NT2/D1 (cell line): ENCODE measurements around the gene DCP1B.

ENCODE experiments used
- DNase-seq: peaks from one replicate; pipeline ENCODE4 v3.0.0-alpha.2; 2011; ENCODE audit warnings: low read depth, low spot score
- H3K27me3 ChIP-seq: 2 replicates; pipeline ENCODE4 v1.6.0; 2011; ENCODE audit warnings: mild to moderate bottlenecking; ENCODE audit not compliant: insufficient read length, insufficient read depth
- H3K36me3 ChIP-seq: 2 replicates; pipeline ENCODE4 v1.6.1; 2011; ENCODE audit warnings: mild to moderate bottlenecking, low read length, mixed read lengths; ENCODE audit not compliant: insufficient read depth, insufficient read length
- H3K4me1 ChIP-seq: 2 replicates; pipeline ENCODE4 v1.5.1; 2011; ENCODE audit not compliant: insufficient read depth, insufficient read length
- H3K4me3 ChIP-seq: 2 replicates; pipeline ENCODE4 v1.5.1; 2011; ENCODE audit warnings: low read depth; ENCODE audit not compliant: insufficient read length
- H3K9ac ChIP-seq: 2 replicates; pipeline ENCODE4 v1.6.0; 2011; ENCODE audit warnings: low read depth; ENCODE audit not compliant: insufficient read length
- H3K9me3 ChIP-seq: 2 replicates; pipeline ENCODE4 v1.5.1; 2011; ENCODE audit warnings: mild to moderate bottlenecking, low read length; ENCODE audit not compliant: insufficient read depth
- SUZ12 ChIP-seq: IDR thresholded peaks from 2 replicates; pipeline ENCODE4 v1.6.1; 2011; ENCODE audit not compliant: insufficient read length, insufficient read depth; ENCODE audit errors: extremely low read depth
- YY1 ChIP-seq: IDR thresholded peaks from 2 replicates; pipeline ENCODE4 v1.6.1; 2011; ENCODE audit not compliant: insufficient read length, insufficient read depth
- ZNF274 ChIP-seq: IDR thresholded peaks from 2 replicates; pipeline ENCODE4 v1.6.1; 2011; ENCODE audit warnings: mild to moderate bottlenecking, low read depth, low read length

The DCP1B gene

DNA sequence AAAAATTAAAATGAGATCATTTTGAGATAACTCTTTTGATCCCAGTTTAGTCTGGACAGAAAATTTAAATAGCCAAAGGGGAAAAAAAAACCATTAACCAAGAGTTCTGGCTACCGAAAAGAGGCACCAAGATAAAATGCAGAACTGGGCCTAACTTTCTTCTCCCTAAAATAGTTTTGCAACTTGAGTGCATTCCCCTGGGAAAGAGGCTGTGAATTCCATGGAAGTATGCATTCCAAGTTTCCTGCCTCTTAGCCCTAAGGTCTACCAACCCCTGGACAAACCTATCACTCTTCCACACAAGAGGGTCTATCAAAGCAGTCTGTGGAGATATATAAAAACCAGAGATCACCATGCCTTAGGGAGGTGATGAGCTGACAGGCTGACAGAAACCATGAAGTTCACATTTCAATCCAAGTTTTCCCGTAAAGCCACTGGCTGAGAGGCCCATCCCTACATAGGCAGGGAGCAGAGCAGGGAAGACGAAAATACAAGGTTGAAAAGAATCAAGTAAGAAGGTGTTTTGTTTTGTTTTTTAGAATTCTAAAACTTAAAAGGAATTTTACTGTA lies 33.8 kb downstream of the DCP1B start:
- TF ChIP-seq ZNF274 (no peak), SUZ12 (no peak), YY1 (no peak)
- Histone ChIP-seq H3K9ac (no peak overlapping the region), H3K4me1 (no peaks in the 10 kb centered on the region), H3K27me3 (no peaks in the 10 kb centered on the region), H3K36me3 (peaks cover 19% of the 10 kb centered on the region), H3K4me3 (no peak overlapping the region), H3K9me3 (no peaks in the 10 kb centered on the region)
- no peak for DNase-seq

DNA sequence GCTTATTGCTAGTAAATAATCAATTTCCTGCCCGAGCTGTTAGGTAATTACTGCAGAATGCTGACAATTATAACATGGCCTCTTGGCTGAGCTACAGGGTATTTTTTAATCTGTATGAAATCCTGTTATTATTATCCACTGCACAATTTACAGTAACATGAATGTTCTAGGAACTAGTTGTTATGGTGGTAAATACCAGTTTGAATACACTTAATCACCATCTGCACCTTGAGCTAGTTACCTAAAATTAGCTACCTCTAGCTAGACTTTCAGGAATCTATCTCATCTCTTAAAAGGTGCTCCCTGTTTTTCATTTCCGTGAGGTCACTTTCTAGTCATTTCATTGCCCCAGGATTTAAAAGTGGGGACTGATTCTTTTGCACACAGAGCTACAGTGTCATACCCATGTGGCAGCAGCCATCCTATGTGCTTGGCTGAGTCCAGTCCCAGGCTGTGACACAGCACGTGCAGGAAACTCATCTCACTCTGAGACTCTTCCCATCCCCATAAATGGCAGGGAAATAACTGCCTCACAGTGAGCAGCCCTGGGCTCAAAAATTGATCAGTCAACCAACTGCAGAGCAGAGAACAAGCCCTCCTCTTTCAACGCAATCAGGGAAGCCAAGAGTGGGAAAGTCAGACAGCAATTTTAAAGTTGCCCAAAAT lies 37.6 kb downstream of the DCP1B start:
- peaks cover 50% of the 10 kb centered on the region for H3K36me3 ChIP-seq

DNA sequence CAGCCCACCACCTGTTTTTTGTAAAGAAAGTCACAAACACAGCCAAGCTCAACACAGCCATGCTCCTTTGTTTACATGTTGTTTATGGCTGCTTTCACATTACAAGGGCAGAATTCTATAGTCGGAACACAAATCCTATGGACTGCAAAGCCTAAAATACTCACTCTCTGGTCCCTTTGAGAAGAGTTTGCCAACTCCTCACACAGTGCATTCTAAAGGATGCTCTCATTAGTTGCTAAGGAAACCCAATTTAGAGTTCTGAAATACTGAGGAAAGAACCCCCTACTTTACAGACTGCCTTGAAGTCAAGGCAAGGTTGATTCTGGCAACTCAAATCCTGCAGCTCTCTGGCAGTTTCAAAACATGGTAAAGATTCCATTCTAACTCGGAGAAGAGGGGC lies 38.3 kb downstream of the DCP1B start:
- H3K9me3 ChIP-seq: no peaks in the 10 kb centered on the region
- H3K27me3 ChIP-seq: no peaks in the 10 kb centered on the region
- no peak overlapping the region for H3K9ac ChIP-seq
- no peaks in the 10 kb centered on the region for H3K4me1 ChIP-seq
- DNase-seq: no peak
- no peak overlapping the region for H3K4me3 ChIP-seq
- TF ChIP-seq ZNF274 (no peak), SUZ12 (no peak), YY1 (no peak)
- H3K36me3 ChIP-seq: peaks cover 55% of the 10 kb centered on the region

More for the DNA sequence above, 37.6 kb downstream of the DCP1B start:
- H3K9ac ChIP-seq: no peak overlapping the region
- DNase-seq: no peak
- no peaks in the 10 kb centered on the region for H3K27me3 ChIP-seq
- H3K9me3 ChIP-seq: no peaks in the 10 kb centered on the region
- H3K4me3 ChIP-seq: no peak overlapping the region
- H3K4me1 ChIP-seq: no peaks in the 10 kb centered on the region
- TF ChIP-seq SUZ12: no peak
- TF ChIP-seq YY1: no peak
- TF ChIP-seq ZNF274: no peak

DNA sequence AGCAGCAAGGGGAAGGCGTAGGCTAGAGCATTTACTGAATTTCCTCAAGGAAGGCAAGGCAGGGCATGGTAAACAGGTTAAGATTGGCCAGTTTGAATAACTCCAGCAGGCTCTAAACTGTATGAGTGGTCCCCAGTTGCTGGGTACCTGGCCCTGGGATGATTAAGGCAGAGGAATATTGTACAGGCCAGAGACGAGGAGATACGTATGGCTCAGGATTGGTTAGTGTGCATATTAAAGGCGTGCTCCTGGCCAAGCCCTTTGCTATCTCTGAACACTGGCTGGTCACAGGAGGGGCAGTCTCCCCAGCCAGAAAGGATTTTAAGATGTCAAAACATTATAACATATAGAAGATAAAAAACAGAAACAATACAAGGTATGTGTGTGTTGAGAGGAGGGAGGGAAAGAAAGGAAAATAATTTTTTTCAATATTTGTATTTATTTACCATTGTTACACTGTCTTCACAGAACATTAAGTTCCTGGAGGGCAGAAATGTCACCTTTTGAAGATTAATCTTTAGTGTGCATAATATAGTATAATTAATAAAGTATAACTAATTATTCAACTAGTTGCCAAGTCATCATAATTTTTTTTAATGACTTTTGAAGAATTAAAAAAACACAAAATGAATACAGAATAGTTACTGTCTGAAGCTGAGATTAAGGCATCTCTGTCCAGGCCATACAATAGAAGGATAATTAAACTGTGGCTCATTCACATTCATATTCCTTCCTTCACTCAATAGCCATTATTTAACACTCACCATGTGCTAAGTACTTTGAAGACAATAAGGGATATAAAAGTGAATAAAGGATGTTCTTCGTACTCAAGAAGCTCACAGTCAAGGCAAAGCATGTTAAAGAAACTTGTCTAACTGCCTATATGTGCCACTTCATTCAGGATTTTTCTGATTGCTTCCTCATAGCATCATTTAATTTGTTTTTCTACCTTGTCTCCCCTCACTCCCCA lies 41.9 kb downstream of the DCP1B start:
- H3K27me3 ChIP-seq: no peaks in the 10 kb centered on the region
- no peaks in the 10 kb centered on the region for H3K4me1 ChIP-seq
- DNase-seq: no peak
- no peak overlapping the region for H3K9ac ChIP-seq
- peaks cover 16% of the 10 kb centered on the region; the same call in 1 of the 2 replicates for H3K9me3 ChIP-seq
- no peak overlapping the region for H3K4me3 ChIP-seq
- H3K36me3 ChIP-seq: peaks cover 66% of the 10 kb centered on the region
- TF ChIP-seq SUZ12: no peak
- TF ChIP-seq ZNF274: no peak
- no peak for TF ChIP-seq YY1

DNA sequence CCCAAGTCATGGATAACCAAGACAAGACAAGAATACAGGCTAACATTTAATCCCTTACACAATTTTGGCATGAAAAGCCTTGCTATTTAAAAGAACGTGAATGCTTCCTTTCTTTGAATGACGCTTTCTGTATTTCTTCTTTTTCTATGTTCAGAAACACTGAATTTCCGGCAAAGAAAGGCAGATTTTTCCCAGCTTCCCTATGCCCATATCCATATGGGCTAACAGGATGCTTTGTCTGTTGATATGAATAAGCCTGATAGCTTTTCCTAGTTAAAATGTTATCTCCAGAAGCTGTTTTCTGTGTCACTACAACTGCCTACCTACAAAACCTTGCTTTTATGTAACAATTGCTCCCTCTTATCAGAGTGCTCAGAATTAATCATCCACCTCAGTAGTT lies 47.5 kb downstream of the DCP1B start:
- H3K27me3 ChIP-seq: no peaks in the 10 kb centered on the region
- H3K9me3 ChIP-seq: peaks cover 16% of the 10 kb centered on the region; the same call in 1 of the 2 replicates
- peaks cover 47% of the 10 kb centered on the region for H3K36me3 ChIP-seq
- DNase-seq: no peak
- no peak overlapping the region for H3K9ac ChIP-seq
- no peak for TF ChIP-seq SUZ12
- TF ChIP-seq ZNF274: no peak
- no peak for TF ChIP-seq YY1
- no peaks in the 10 kb centered on the region for H3K4me1 ChIP-seq
- no peak overlapping the region for H3K4me3 ChIP-seq

DNA sequence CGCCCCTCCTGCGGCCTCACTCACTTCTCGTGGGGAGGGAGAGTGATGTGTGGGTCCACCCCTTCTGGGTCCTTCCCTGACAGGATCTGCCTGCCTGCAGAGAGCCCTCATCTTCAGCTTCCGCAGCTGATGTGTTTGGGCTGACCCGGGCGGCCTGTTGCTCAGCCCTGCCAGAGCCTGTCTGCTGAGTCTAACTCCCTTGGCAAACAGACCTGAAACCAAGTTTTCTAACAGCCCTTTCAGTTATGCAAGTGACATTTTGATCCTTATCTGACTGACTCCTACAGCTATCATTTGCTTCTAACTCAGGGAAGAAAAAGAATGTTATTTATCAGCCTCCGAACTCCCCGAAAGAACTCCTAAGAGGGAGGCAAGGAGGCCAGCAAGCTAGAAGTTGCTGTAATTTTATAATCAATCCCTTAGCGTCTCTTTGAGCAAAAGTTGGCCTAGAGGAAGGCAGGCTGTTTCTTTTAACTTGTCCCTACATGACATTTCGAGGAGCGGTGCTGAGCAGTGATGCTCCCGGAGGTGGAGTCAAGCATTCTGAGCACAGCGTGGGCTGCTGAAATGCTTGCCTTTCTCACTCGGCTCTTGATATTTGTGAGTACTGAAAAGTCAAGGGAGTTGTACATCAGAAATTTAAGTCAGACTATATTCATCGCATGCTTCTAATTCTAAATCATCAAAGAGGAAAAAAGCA lies 54.3 kb downstream of the DCP1B start:
- DNase-seq: no peak
- H3K4me3 ChIP-seq: no peak overlapping the region
- H3K9ac ChIP-seq: no peak overlapping the region

More for the DNA sequence above, 54.3 kb downstream of the DCP1B start:
- Histone ChIP-seq H3K36me3 (peaks cover 89% of the 10 kb centered on the region), H3K4me1 (peaks cover 3% of the 10 kb centered on the region), H3K9me3 (peaks cover 5% of the 10 kb centered on the region; the same call in 1 of the 2 replicates), H3K27me3 (no peaks in the 10 kb centered on the region)
- no peak for TF ChIP-seq SUZ12
